Gastrocnemius medialis (tissue), 4 donors: ENCODE data around the gene TMEM253. TPM values are rescaled to one million over a fixed set of nuclear protein-coding genes. Genes with fewer than 3 reads are reported as not detected.

Experiments used
- ATAC-seq, 2 donors: fragments of 150-250 bp; one replicate each; pipeline ENCODE4 v1.9.1; 2016
- DNase-seq, 2 donors: peaks; one replicate each; pipeline ENCODE4 v3.0.0-alpha.2; 2019
- H3K27ac ChIP-seq, 4 donors: fragments of 200-600 bp; sonication (generic); 1 replicate in 1 of 4; 2 replicates in 3 of 4; pipeline ENCODE4 v1.5.1; 2016 to 2018; ENCODE audit warnings: mild to moderate bottlenecking in 2 of 4, moderate library complexity in 1 of 4
- H3K27me3 ChIP-seq, 3 donors: fragments of 200-600 bp; sonication (generic) in 2 of 3; 1 replicate in 1 of 3; 2 replicates in 2 of 3; pipeline versions ENCODE4 v1.5.1 to v1.6.0; 2016 to 2019; ENCODE audit warnings: mild to moderate bottlenecking in 1 of 3, moderate library complexity in 1 of 3
- H3K36me3 ChIP-seq, 2 donors: fragments of 200-600 bp; sonication (generic) in 1 of 2; one replicate each; pipeline ENCODE4 v1.5.1; 2017 to 2018
- H3K4me1 ChIP-seq, 2 donors: fragments of 200-600 bp; sonication (generic) in 1 of 2; one replicate each; pipeline ENCODE4 v1.5.1; 2016 to 2017; ENCODE audit warnings: mild to moderate bottlenecking in 2 of 2
- H3K4me3 ChIP-seq, 4 donors: fragments of 200-600 bp; sonication (generic) in 3 of 4; 1 replicate in 1 of 4; 2 replicates in 3 of 4; pipeline ENCODE4 v1.5.1; 2016 to 2019; ENCODE audit warnings: mild to moderate bottlenecking in 2 of 4
- H3K9me3 ChIP-seq, 3 donors: fragments of 200-600 bp; sonication (generic) in 2 of 3; 1 replicate in 1 of 3; 2 replicates in 2 of 3; pipeline ENCODE4 v1.5.1; 2016 to 2019
- CTCF ChIP-seq, 5 experiments: fragments of 450-650 bp in 3 of 5; fragments of 200-600 bp in 2 of 5; sonication (generic) in 2 of 5; IDR thresholded peaks in 4 of 5; conservative IDR thresholded peaks in 1 of 5; 1 replicate in 4 of 5; 2 replicates in 1 of 5; pipeline ENCODE4 v1.5.1; 2016 to 2019; ENCODE audit warnings: antibody characterized with exemption in 5 of 5, mild to moderate bottlenecking in 3 of 5, moderate library complexity in 3 of 5
- POLR2A ChIP-seq, 2 donors: fragments of 450-650 bp; IDR thresholded peaks; one replicate each; pipeline ENCODE4 v1.6.1; 2017; ENCODE audit warnings: antibody characterized with exemption in 2 of 2, mild to moderate bottlenecking in 2 of 2, moderate library complexity in 2 of 2
- in situ Hi-C, 4 donors: fragments of 200-750 bp; cut with MboI; loops; one replicate each; pipeline versions ENCODE4 v1.15.0 to v1.8.0; 2017; ENCODE audit warnings: low sequenced_read_pairs in 4 of 4
- intact Hi-C: fragments of 100-400 bp; cut with DNase I; formaldehyde crosslinking; loops from one replicate; pipeline ENCODE4 v1.15.1; 2023; ENCODE audit warnings: low total_unique reads
- total RNA-seq, 4 donors: library from RNA; depleted of rRNA; stranded (reverse); fragments of >200 nt; gene quantifications; one replicate each; pipeline versions ENCODE4 v1.1.0 to v1.2.3, GENCODE V29; 2016

Gene TMEM253
- total RNA-seq, 4 donors from 2014 or later: 0.19 to 0.35 TPM; not detected in 2

- Histone ChIP-seq H3K4me3 (no peak overlapping the region), H3K36me3 (no peaks in the 10 kb centered on the region), H3K27me3 (no peaks in the 10 kb centered on the region), H3K4me1 (no peaks in the 10 kb centered on the region), H3K9me3 (no peaks in the 10 kb centered on the region), H3K27ac (no peak overlapping the region)
- DNase-seq (no peak), ATAC-seq (no peak)
- TF ChIP-seq CTCF (IDR thresholded peaks at IDR 0.05 in 4 of 5, conservative IDR thresholded peaks at IDR 0.05 in 1 of 5) (no peak), POLR2A (IDR thresholded peaks at IDR 0.05) (no peak)
- intact Hi-C loops: no loop called here
- in situ Hi-C loops: no loop called here
Measured at GRCh38 chr14:21149641-21150367, 48.9 kb downstream of the TMEM253 start.

Other genes with a start within 250 kb of the TMEM253 start
- gene RNASE3, start 209.7 kb upstream of the TMEM253 start, total RNA-seq: not detected
- 1 to 10 TPM in 1 of 4 donors, under 1 TPM in 2, not detected in 1; 0.82 to 1.6 (median 0.91) TPM for gene RNASE2, start 145.6 kb upstream of the TMEM253 start, total RNA-seq
- 10 to 100 TPM; 33.9 to 69.5 (median 50.8) TPM for gene METTL17, start 111.1 kb upstream of the TMEM253 start, total RNA-seq
- not detected for gene SLC39A2, start 101.8 kb upstream of the TMEM253 start, total RNA-seq
- 1,000 to 10,000 TPM in 3 of 4 donors, 100 to 1,000 TPM in 1; 759 to 2,790 (median 1,841) TPM for gene NDRG2, start 76.0 kb upstream of the TMEM253 start, total RNA-seq
- 1 to 10 TPM in 2 of 4 donors, under 1 TPM in 2; 0.22 to 2.3 (median 1.1) TPM for gene TPPP2, start 70.8 kb upstream of the TMEM253 start, total RNA-seq
- not detected for gene RNASE13, start 66.3 kb upstream of the TMEM253 start, total RNA-seq
- gene RNASE7, start 58.7 kb upstream of the TMEM253 start, total RNA-seq: under 1 TPM in 1 of 4 donors, not detected in 3; 0.55 TPM
- gene RNASE8, start 43.2 kb upstream of the TMEM253 start, total RNA-seq: not detected
- 10 to 100 TPM; 10.4 to 15.7 (median 12.9) TPM for gene ARHGEF40, start 30.8 kb upstream of the TMEM253 start, total RNA-seq
- 10 to 100 TPM; 25.9 to 48.9 (median 43.9) TPM for gene ZNF219, start 2.4 kb upstream of the TMEM253 start, total RNA-seq
- gene OR5AU1, start 55.0 kb downstream of the TMEM253 start, total RNA-seq: not detected
- 100 to 1,000 TPM; 281 to 357 (median 318) TPM for gene HNRNPC, start 168.4 kb downstream of the TMEM253 start, total RNA-seq
- gene RPGRIP1, start 179.0 kb downstream of the TMEM253 start, total RNA-seq: not detected